Body of pancreas (tissue), 4 donors: ENCODE data around the gene PTOV1. TPM values are rescaled to one million over a fixed set of nuclear protein-coding genes. Genes with fewer than 3 reads are reported as not detected.
A peak's percentile ranks its signal among the peaks of the same experiment; 100 is the strongest.

Experiments used
- ATAC-seq: fragments of 150-250 bp; one replicate; pipeline ENCODE4 v1.9.1; 2016
- DNase-seq, 4 donors: peaks; one replicate each; pipeline ENCODE4 v3.0.0-alpha.2; 2019
- H3K27ac ChIP-seq, 4 donors: fragments of 200-600 bp; sonication (generic); 1 replicate in 3 of 4; 2 replicates in 1 of 4; pipeline versions ENCODE4 v1.5.1 to v1.6.1; 2016 to 2019; ENCODE audit warnings: mild to moderate bottlenecking in 1 of 4, mixed read lengths in 1 of 4, moderate library complexity in 1 of 4
- H3K27me3 ChIP-seq, 2 donors: fragments of 200-600 bp; sonication (generic); one replicate each; pipeline ENCODE4 v1.6.0; 2016; ENCODE audit warnings: mild to moderate bottlenecking in 1 of 2
- H3K36me3 ChIP-seq, 2 donors: fragments of 200-600 bp; sonication (generic); replicated peaks in 1 of 2; 2 replicates each; pipeline ENCODE4 v1.5.1; 2016; ENCODE audit warnings: low read depth in 2 of 2; ENCODE audit not compliant: insufficient read depth in 1 of 2
- H3K4me1 ChIP-seq: fragments of 200-600 bp; sonication (generic); one replicate; pipeline ENCODE4 v1.6.0; 2016
- H3K4me3 ChIP-seq, 2 donors: fragments of 200-600 bp; sonication (generic); 1 replicate in 1 of 2; 2 replicates in 1 of 2; pipeline ENCODE4 v1.5.1; 2016 to 2019
- H3K9me3 ChIP-seq, 3 donors: fragments of 200-600 bp; sonication (generic); 1 replicate in 2 of 3; 2 replicates in 1 of 3; pipeline ENCODE4 v1.5.1; 2016
- CTCF ChIP-seq, 7 experiments: fragments of 450-650 bp in 4 of 7; fragments of 200-600 bp in 3 of 7; sonication (generic) in 3 of 7; IDR thresholded peaks; one replicate each; pipeline ENCODE4 v1.5.1; 2016 to 2019; ENCODE audit warnings: antibody characterized with exemption in 7 of 7
- POLR2A ChIP-seq, 3 donors: fragments of 450-650 bp; IDR thresholded peaks; one replicate each; pipeline ENCODE4 v1.6.1; 2016; ENCODE audit warnings: antibody characterized with exemption in 3 of 3, mild to moderate bottlenecking in 2 of 3
- WGBS, 2 donors: methylation state at CpG; one replicate each; pipeline ENCODE4 v1.1.5; 2017; 5-methylcytosine and 5-hydroxymethylcytosine counted together
- intact Hi-C: fragments of 100-400 bp; cut with DNase I; formaldehyde crosslinking; loops from one replicate; pipeline ENCODE4 v1.15.1; 2023
- total RNA-seq, 2 donors: library from RNA; depleted of rRNA; stranded (reverse); fragments of >200 nt; gene quantifications; one replicate each; pipeline ENCODE4 v1.1.0, GENCODE V29; 2016

PTOV1 gene
- total RNA-seq, 2 donors from 2014 or later: 69.0 to 70.2 TPM

- H3K4me1 ChIP-seq: peaks cover 59% of the 10 kb centered on the region
- DNase-seq (no peak), ATAC-seq (no peak)
- intact Hi-C loops: no loop called here
- TF ChIP-seq CTCF (IDR thresholded peaks at IDR 0.05) (no peak), POLR2A (IDR thresholded peaks at IDR 0.05) (no peak)
- H3K4me3 ChIP-seq: no peak overlapping the region
- no peaks in the 10 kb centered on the region for H3K27me3 ChIP-seq
- no peaks in the 10 kb centered on the region for H3K9me3 ChIP-seq
- H3K27ac ChIP-seq: peak overlapping the region; percentile 72 to 93 (median 82)
- no peaks in the 10 kb centered on the region for H3K36me3 ChIP-seq
- 72 to 79% methylated on average over 11 to 15 of the region's 15 CpGs for WGBS, 2 donors
Observed at GRCh38 chr19:49870309-49870901, 19.4 kb downstream of the PTOV1 start.

DNA sequence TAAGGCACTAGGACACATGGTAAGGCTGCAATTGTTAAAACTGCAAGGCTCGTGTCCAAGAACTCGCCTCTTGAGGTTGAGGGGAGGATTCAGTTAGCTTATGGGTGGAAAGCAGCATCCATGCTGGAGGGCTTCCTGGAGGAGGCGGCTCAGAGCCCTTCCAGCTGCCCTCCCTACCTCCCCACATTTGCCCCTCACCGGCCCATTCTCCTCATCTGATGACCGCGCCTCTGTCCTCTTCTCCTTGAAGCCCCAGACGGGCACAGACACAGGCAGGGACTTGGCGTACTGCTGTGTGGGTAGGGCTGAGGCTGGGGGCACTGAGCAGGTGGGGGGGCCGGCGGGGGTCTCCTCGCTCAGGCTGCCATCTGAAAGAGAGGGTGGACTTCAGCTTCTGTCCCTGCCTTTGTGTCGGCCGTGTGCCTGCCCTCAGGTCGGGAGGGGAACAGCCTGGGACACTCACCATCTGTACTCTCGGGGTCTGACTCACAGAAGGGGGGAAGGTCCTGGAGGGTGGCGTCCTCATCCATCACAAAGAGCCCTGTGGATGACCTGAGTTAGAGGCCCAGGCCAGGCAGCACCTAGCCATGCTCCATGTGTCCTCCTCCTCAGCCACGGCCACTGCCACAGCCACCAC, 20.5 kb downstream of the PTOV1 start:
- Histone ChIP-seq H3K27ac (no peak overlapping the region), H3K36me3 (no peaks in the 10 kb centered on the region), H3K4me3 (no peak overlapping the region), H3K9me3 (no peaks in the 10 kb centered on the region), H3K27me3 (no peaks in the 10 kb centered on the region), H3K4me1 (peaks cover 53% of the 10 kb centered on the region)
- DNase-seq (no peak), ATAC-seq (no peak)
- intact Hi-C loops: no loop called here
- 85 to 98% methylated on average over 7 to 16 of the region's 17 CpGs for WGBS, 2 donors
- TF ChIP-seq POLR2A (IDR thresholded peaks at IDR 0.05) (no peak), CTCF (IDR thresholded peaks at IDR 0.05) (no peak)

DNA sequence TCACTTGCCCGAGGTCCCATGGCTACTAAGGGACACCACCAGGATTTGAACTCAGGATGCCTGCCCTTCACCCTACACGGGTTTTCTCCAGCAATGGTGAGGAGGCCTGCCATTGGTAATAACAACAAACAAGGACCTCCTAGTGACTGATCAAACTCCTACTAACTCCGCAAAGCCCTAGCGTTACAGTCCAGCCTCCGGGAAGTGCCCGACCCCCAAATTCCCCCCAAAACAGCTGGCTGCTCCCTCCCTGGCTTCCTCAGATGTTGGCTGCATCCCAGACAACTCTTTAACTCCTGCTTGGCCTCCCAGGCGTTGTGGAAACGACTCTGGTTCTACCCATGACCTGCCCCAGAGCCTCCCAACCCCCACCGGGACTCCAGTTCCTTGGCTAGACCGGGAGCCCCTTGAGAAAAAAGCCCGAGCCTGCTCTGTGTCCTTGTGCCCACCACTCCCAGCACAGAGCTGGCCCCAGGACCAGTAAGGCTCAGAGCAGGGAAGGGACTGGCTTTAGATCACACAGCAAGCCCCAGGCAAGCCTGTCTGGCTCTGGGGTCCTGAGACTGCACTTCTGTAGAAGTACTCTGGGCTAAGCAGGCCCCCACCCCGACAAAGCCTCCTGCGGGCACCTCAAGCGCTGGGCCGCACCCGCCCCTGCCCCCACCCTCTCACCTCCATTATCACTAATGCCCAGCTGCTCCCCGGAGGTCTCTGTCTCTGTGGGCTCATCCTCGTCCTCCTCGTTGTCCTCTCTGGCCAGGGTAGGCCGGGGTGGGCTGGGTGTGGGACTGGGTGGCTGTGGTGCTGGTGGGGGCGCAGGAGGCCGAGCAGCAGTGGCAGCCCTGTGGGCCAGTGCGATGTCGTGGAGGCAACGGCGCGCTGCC, 21.5 kb downstream of the PTOV1 start:
- Histone ChIP-seq H3K27ac (no peak overlapping the region), H3K4me1 (peaks cover 48% of the 10 kb centered on the region), H3K36me3 (no peaks in the 10 kb centered on the region), H3K9me3 (no peaks in the 10 kb centered on the region), H3K27me3 (no peaks in the 10 kb centered on the region), H3K4me3 (no peak overlapping the region)
- 84 to 85% methylated on average over 15 to 18 of the region's 27 CpGs for WGBS, 2 donors
- ATAC-seq: no peak
- DNase-seq: no peak
- no peak for TF ChIP-seq POLR2A (IDR thresholded peaks at IDR 0.05)
- no peak for TF ChIP-seq CTCF (IDR thresholded peaks at IDR 0.05)
- intact Hi-C loops: no loop called here

DNA sequence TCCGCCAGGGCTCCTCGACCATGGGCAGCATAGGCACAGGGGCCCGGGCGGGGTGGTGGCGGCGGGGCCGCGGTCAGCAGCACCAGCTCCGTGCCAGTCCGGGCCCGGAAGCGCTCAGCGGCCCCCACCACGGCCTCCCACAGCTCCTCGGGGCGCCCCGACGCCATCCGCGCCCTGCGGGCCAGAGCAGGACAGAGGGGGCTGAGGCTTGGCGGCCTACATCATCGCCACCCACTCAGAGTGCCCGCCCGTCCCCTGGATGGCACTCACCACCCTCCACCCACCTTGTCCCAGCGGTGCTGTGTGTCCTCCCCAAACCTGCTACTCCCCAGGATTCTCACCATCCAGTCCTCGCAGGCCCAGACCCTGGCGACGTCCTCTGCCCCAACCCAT, 22.2 kb downstream of the PTOV1 start:
- Histone ChIP-seq H3K9me3 (no peaks in the 10 kb centered on the region), H3K4me1 (peaks cover 44% of the 10 kb centered on the region), H3K4me3 (no peak overlapping the region), H3K27me3 (no peaks in the 10 kb centered on the region), H3K36me3 (no peaks in the 10 kb centered on the region), H3K27ac (no peak overlapping the region)
- intact Hi-C loops: no loop called here
- TF ChIP-seq POLR2A (IDR thresholded peaks at IDR 0.05) (no peak), CTCF (IDR thresholded peaks at IDR 0.05) (no peak)
- DNase-seq (no peak), ATAC-seq (no peak)
- 90% methylated on average over 4 to 15 of the region's 29 CpGs for WGBS, 2 donors
